ENCODE measurements around the gene LUZP2. TPM values are rescaled to one million over a fixed set of nuclear protein-coding genes. Genes with fewer than 3 reads are reported as not detected.

Gene LUZP2
- total and polyA plus RNA-seq, 4 donors, result 70.8 to 147 (median 99.0) TPM

DNA sequence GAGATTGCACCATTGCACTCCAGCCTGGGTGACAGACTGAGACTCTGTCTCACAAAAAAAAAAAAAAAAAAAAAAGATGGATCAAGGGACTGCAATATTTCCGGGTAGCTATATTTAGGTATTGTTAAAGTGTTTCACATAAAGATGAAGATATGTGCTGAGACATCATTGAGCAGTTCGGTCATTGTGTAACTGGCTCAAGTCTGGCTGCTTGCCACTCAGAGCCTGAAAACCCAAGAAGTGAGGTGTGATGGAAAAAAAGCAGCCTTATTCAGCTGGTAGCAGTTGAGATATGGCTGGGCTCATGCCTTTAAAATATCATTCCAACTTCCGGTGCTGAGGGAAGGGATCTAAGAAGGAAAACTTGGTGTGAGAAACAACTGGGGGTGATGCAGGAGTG is 46.9 kb downstream of the LUZP2 start:
- Histone ChIP-seq H3K27ac (ENCODE audit: low read depth, low read length) (no peak overlapping the region), H3K36me3 (ENCODE audit: control insufficient read depth, insufficient read depth, low read length) (no peaks in the 10 kb centered on the region), H3K4me3 (ENCODE audit: low read depth, low read length) (no peak overlapping the region), H3K4me1 (ENCODE audit: control insufficient read depth, insufficient read depth, low read length) (no peaks in the 10 kb centered on the region), H3K27me3 (ENCODE audit: control insufficient read depth, insufficient read depth, low read length) (no peaks in the 10 kb centered on the region), H3K9me3 (ENCODE audit: control insufficient read depth, insufficient read depth, low read length) (no peaks in the 10 kb centered on the region)
- no peak for DNase-seq (ENCODE audit: low read depth in 4 of 6, low spot score in 6 of 6)
- WGBS (ENCODE audit: insufficient coverage), result 95% methylated on average over 2 of the region's 3 CpGs

DNA sequence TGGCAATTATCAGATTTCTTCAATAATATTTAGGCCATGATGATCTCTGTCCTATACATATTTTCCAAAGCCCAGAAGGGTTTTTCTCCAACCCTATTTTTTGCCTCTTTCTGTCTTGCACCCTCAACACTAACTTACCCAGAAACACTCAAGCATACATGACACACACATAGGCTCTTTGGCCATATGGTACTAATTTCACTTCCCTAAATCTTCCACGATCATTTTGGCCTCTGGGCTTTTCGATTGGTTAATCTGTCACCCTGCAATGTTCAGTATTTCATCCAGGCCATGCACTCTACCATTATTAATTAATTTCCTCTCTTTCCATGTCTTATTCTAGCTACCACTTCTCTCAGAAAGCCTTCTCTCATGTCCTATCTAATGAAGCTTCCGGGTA is 59.8 kb downstream of the LUZP2 start:
- H3K27me3 ChIP-seq (ENCODE audit: control insufficient read depth, insufficient read depth, low read length), result no peaks in the 10 kb centered on the region
- H3K36me3 ChIP-seq (ENCODE audit: control insufficient read depth, insufficient read depth, low read length), result no peaks in the 10 kb centered on the region
- H3K4me1 ChIP-seq (ENCODE audit: control insufficient read depth, insufficient read depth, low read length), result no peaks in the 10 kb centered on the region
- DNase-seq (ENCODE audit: low read depth in 4 of 6, low spot score in 6 of 6), result no peak
- no peak overlapping the region for H3K4me3 ChIP-seq (ENCODE audit: low read depth, low read length)
- no peaks in the 10 kb centered on the region for H3K9me3 ChIP-seq (ENCODE audit: control insufficient read depth, insufficient read depth, low read length)
- 100% methylated on average over 2 of the region's 3 CpGs for WGBS (ENCODE audit: insufficient coverage)
- no peak overlapping the region for H3K27ac ChIP-seq (ENCODE audit: low read depth, low read length)

DNA sequence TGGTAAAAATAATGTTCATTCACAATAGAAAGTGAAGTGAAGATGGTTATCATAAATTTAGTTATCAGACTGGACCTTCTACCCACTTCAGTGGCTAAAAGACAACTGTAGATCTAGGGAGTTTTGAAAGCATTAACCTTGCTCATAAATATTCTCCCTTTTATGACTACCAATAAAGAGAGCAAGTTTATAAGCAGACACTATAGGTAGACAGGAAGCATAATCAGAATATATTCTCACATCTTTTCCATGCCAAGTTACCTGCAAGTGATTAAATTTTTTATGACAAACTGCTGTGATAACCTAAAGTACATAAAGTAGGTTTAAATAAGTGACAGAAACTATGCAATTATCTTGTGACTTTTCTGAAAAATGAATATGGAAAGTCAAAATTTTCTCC is 62.5 kb downstream of the LUZP2 start:
- Histone ChIP-seq H3K27ac (ENCODE audit: low read depth, low read length) (no peak overlapping the region), H3K4me1 (ENCODE audit: control insufficient read depth, insufficient read depth, low read length) (no peaks in the 10 kb centered on the region), H3K9me3 (ENCODE audit: control insufficient read depth, insufficient read depth, low read length) (no peaks in the 10 kb centered on the region), H3K27me3 (ENCODE audit: control insufficient read depth, insufficient read depth, low read length) (no peaks in the 10 kb centered on the region), H3K36me3 (ENCODE audit: control insufficient read depth, insufficient read depth, low read length) (no peaks in the 10 kb centered on the region), H3K4me3 (ENCODE audit: low read depth, low read length) (no peak overlapping the region)
- DNase-seq (ENCODE audit: low read depth in 4 of 6, low spot score in 6 of 6), result no peak

DNA sequence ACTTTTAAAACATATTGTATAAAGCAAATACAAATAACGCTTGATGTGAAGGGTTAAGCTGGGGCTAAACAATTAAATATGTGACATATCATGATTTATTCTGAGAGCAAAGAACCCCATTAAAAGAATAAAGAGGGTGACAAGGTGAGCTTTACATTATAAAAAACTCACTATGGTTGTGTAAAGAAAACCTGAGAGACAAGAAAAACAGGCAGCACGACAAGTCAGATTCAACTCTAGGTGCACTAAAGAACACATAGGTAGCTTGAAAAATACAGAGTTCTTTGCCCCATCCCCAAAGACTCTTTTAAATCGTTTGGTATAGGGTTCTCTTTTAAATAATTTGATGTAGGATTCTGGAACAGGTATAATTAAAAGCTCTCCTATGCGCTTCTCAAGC is 63.5 kb downstream of the LUZP2 start:
- Histone ChIP-seq H3K36me3 (ENCODE audit: control insufficient read depth, insufficient read depth, low read length) (no peaks in the 10 kb centered on the region), H3K27me3 (ENCODE audit: control insufficient read depth, insufficient read depth, low read length) (no peaks in the 10 kb centered on the region), H3K27ac (ENCODE audit: low read depth, low read length) (no peak overlapping the region), H3K4me3 (ENCODE audit: low read depth, low read length) (no peak overlapping the region), H3K4me1 (ENCODE audit: control insufficient read depth, insufficient read depth, low read length) (no peaks in the 10 kb centered on the region), H3K9me3 (ENCODE audit: control insufficient read depth, insufficient read depth, low read length) (no peaks in the 10 kb centered on the region)
- no CpG with 5 or more reads among the region's 4 CpGs for WGBS (ENCODE audit: insufficient coverage)
- no peak for DNase-seq (ENCODE audit: low read depth in 4 of 6, low spot score in 6 of 6)

DNA sequence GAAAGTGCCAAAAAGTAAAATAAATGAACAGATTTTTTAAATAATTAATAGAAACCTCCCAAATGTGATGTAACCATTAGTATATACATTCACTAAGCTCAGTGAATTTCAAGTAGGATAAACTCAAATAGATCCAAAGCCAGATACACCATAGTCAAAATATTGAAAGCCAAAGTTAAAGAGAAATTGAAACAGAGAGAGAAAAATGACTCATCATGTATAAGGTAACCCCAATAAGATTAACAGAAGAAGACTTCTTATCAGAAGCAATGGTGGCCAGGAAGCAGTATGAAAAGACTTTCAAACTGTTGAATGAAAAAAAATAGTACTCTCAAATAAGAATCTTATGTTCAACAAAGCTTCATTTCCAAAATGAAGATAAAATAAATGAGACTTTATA is 70.5 kb downstream of the LUZP2 start:
- Histone ChIP-seq H3K9me3 (ENCODE audit: control insufficient read depth, insufficient read depth, low read length) (no peaks in the 10 kb centered on the region), H3K36me3 (ENCODE audit: control insufficient read depth, insufficient read depth, low read length) (no peaks in the 10 kb centered on the region), H3K27me3 (ENCODE audit: control insufficient read depth, insufficient read depth, low read length) (no peaks in the 10 kb centered on the region), H3K4me3 (ENCODE audit: low read depth, low read length) (no peak overlapping the region), H3K27ac (ENCODE audit: low read depth, low read length) (no peak overlapping the region), H3K4me1 (ENCODE audit: control insufficient read depth, insufficient read depth, low read length) (no peaks in the 10 kb centered on the region)
- DNase-seq (ENCODE audit: low read depth in 4 of 6, low spot score in 6 of 6), result no peak

DNA sequence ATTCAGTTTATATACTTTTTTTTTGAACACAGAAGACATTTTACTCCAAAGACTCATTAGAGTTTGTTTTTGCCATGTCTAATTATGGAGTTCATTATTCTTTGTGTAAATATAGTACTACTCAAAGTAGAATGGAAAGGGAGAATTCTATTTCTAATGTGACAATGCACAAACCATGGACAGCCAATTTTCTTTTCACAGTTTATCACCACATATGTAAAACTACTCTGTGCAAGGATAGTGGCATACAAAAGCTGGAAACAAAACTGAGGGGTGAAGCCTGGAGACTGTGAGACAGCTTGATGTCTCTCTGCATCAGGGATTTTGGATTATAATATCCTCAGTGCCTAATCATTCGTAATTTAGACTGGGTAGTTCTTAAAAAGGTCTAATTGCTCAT is 75.5 kb downstream of the LUZP2 start:
- H3K27me3 ChIP-seq (ENCODE audit: control insufficient read depth, insufficient read depth, low read length), result no peaks in the 10 kb centered on the region
- no peak overlapping the region for H3K4me3 ChIP-seq (ENCODE audit: low read depth, low read length)
- DNase-seq (ENCODE audit: low read depth in 4 of 6, low spot score in 6 of 6), result peak in 1 of 6 donors; percentile 55
- no peaks in the 10 kb centered on the region for H3K36me3 ChIP-seq (ENCODE audit: control insufficient read depth, insufficient read depth, low read length)
- no peak overlapping the region for H3K27ac ChIP-seq (ENCODE audit: low read depth, low read length)
- H3K4me1 ChIP-seq (ENCODE audit: control insufficient read depth, insufficient read depth, low read length), result no peaks in the 10 kb centered on the region
- no CpG with 5 or more reads among the region's 1 CpG for WGBS (ENCODE audit: insufficient coverage)
- H3K9me3 ChIP-seq (ENCODE audit: control insufficient read depth, insufficient read depth, low read length), result no peaks in the 10 kb centered on the region

DNA sequence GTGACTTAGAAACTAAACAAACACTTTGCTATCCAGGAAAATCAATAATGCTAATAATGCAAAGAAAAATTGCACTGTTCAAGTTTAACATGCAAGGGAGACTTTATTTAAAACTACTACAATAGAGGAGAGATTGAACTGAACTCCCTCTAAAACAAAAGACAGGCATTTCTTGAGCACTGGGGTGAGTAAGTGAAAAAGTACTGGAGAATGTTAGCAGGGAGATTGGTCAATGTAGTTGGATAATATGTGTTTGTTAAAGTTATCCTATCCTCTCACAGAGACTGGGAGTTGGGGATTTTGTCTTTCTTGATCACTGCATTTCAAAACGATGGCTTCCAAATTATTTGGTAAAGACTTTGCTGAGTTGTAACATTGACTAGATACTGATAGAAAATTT is 77.6 kb downstream of the LUZP2 start:
- H3K27ac ChIP-seq (ENCODE audit: low read depth, low read length), result no peak overlapping the region
- H3K4me1 ChIP-seq (ENCODE audit: control insufficient read depth, insufficient read depth, low read length), result no peaks in the 10 kb centered on the region
- no peaks in the 10 kb centered on the region for H3K36me3 ChIP-seq (ENCODE audit: control insufficient read depth, insufficient read depth, low read length)
- H3K9me3 ChIP-seq (ENCODE audit: control insufficient read depth, insufficient read depth, low read length), result no peaks in the 10 kb centered on the region
- WGBS (ENCODE audit: insufficient coverage), result no CpG with 5 or more reads among the region's 1 CpG
- no peaks in the 10 kb centered on the region for H3K27me3 ChIP-seq (ENCODE audit: control insufficient read depth, insufficient read depth, low read length)
- no peak for DNase-seq (ENCODE audit: low read depth in 4 of 6, low spot score in 6 of 6)
- H3K4me3 ChIP-seq (ENCODE audit: low read depth, low read length), result no peak overlapping the region

DNA sequence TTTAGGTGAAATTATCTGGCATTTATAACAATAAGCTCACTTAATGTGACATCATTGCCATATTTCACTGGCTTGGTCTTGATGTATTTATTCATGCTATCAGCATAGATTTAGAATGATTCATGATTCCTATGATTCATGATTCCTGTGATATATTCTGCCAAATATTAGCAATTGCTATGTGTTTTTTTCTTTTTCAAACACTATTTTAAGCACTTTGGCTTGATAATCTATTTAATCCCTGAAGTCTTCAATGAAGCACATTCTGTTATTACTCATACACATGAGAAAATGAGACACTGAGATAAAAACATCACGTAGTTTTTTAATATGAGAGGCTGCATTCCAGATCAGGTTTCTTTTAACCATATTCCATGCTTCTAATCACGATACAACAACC is 78.5 kb downstream of the LUZP2 start:
- no peaks in the 10 kb centered on the region for H3K9me3 ChIP-seq (ENCODE audit: control insufficient read depth, insufficient read depth, low read length)
- H3K27me3 ChIP-seq (ENCODE audit: control insufficient read depth, insufficient read depth, low read length), result no peaks in the 10 kb centered on the region
- no peaks in the 10 kb centered on the region for H3K36me3 ChIP-seq (ENCODE audit: control insufficient read depth, insufficient read depth, low read length)
- H3K27ac ChIP-seq (ENCODE audit: low read depth, low read length), result no peak overlapping the region
- DNase-seq (ENCODE audit: low read depth in 4 of 6, low spot score in 6 of 6), result no peak
- no CpG with 5 or more reads among the region's 2 CpGs for WGBS (ENCODE audit: insufficient coverage)
- no peaks in the 10 kb centered on the region for H3K4me1 ChIP-seq (ENCODE audit: control insufficient read depth, insufficient read depth, low read length)
- H3K4me3 ChIP-seq (ENCODE audit: low read depth, low read length), result no peak overlapping the region

DNA sequence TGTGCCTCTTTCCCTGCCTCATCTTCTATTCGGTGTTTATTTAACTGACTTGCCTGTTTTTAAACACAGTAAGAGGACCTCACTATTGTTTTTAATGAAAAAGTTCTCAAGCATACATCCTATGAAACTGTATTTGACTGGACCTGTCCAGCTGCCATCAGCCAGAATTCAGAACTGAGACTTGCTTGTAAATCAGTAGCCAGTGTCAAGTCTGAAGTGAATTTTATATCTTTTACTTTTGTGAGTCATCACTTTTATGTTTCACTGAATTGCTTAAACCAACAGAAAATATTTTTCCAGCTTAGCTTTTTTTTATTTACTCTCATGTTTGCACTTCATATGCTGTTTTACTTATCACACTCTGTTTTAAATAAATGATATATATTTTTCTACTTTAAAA is 88.3 kb downstream of the LUZP2 start:
- no CpG with 5 or more reads among the region's 1 CpG for WGBS (ENCODE audit: insufficient coverage)

DNA sequence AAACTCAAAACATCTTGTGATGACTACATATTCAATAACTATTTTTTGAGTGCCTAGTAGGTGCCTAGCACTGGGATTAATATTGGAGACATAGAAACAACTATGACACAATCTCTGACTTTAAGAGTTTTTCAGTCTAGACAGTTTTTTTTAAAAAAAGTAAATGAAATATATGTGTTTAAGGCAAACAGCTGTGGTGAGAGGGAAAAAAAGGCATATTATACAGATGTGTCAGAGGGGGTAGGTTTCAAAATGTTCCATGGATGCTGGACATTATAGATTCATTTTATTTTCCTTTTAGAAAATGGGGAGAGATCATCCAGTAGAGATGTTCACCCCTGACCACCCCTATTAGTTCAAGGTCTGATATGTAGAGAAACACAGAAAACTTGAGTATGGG is 90.8 kb downstream of the LUZP2 start:
- H3K9me3 ChIP-seq (ENCODE audit: control insufficient read depth, insufficient read depth, low read length), result no peaks in the 10 kb centered on the region
- no peak overlapping the region for H3K4me3 ChIP-seq (ENCODE audit: low read depth, low read length)
- H3K4me1 ChIP-seq (ENCODE audit: control insufficient read depth, insufficient read depth, low read length), result no peaks in the 10 kb centered on the region
- no peak overlapping the region for H3K27ac ChIP-seq (ENCODE audit: low read depth, low read length)
- no peaks in the 10 kb centered on the region for H3K27me3 ChIP-seq (ENCODE audit: control insufficient read depth, insufficient read depth, low read length)
- DNase-seq (ENCODE audit: low read depth in 4 of 6, low spot score in 6 of 6), result no peak
- H3K36me3 ChIP-seq (ENCODE audit: control insufficient read depth, insufficient read depth, low read length), result no peaks in the 10 kb centered on the region

More for the DNA sequence above, 88.3 kb downstream of the LUZP2 start:
- Histone ChIP-seq H3K27me3 (ENCODE audit: control insufficient read depth, insufficient read depth, low read length) (no peaks in the 10 kb centered on the region), H3K36me3 (ENCODE audit: control insufficient read depth, insufficient read depth, low read length) (no peaks in the 10 kb centered on the region), H3K9me3 (ENCODE audit: control insufficient read depth, insufficient read depth, low read length) (no peaks in the 10 kb centered on the region), H3K27ac (ENCODE audit: low read depth, low read length) (no peak overlapping the region), H3K4me1 (ENCODE audit: control insufficient read depth, insufficient read depth, low read length) (no peaks in the 10 kb centered on the region), H3K4me3 (ENCODE audit: low read depth, low read length) (no peak overlapping the region)
- no peak for DNase-seq (ENCODE audit: low read depth in 4 of 6, low spot score in 6 of 6)

DNA sequence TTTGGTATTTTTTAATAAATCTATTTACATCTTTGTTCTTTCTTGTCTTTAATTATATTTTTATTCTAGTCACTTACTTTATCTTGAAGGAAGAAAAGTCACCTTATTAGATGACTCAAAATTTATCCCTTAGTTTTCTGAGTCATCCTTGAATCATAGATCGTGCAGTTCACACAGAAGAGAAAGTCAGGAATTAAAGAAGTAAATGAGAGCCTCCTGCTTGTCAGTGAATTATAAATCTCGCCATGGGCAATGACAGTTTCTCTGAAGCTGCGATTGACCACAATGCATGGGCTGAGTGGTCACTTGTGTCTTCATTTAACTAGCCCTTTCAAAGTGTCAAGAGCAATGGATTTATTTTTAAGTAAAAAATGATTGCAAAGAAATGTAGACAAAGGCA is 91.2 kb downstream of the LUZP2 start:
- Histone ChIP-seq H3K9me3 (ENCODE audit: control insufficient read depth, insufficient read depth, low read length) (no peaks in the 10 kb centered on the region), H3K4me3 (ENCODE audit: low read depth, low read length) (no peak overlapping the region), H3K36me3 (ENCODE audit: control insufficient read depth, insufficient read depth, low read length) (no peaks in the 10 kb centered on the region), H3K27me3 (ENCODE audit: control insufficient read depth, insufficient read depth, low read length) (no peaks in the 10 kb centered on the region), H3K27ac (ENCODE audit: low read depth, low read length) (no peak overlapping the region), H3K4me1 (ENCODE audit: control insufficient read depth, insufficient read depth, low read length) (no peaks in the 10 kb centered on the region)
- WGBS (ENCODE audit: insufficient coverage), result 53% methylated on average over 2 of the region's 3 CpGs
- DNase-seq (ENCODE audit: low read depth in 4 of 6, low spot score in 6 of 6), result no peak
